Hematopoietic multipotent progenitor cell treated with erythropoietin and hydrocortisone succinate and interleukin-3 and kit ligand, for 8 days (in vitro differentiated cells): ENCODE data around the gene UNC5C.

Source experiments
- DNase-seq: peaks from one replicate; pipeline ENCODE4 v3.0.0-alpha.2; 2015

The UNC5C gene

DNA sequence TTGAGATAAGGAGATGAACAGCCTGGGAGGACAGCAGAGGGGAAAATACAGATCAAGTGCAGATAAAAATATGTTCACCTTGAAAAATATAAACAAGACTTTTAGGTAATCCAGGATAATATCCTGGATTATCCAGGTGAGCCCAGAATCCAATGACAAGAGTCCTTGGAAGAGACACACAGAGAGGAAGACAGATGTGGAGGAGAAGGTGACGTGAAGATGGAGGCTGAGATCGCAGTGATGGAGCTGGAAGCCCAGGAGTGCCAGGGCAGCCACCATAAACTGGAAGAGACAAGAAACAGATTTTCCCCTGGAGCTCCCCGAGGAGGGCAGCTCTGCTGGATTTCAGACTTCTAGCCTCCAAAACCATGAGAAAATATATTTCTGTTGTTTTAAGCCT, 230.7 kb downstream of the UNC5C start:
- no peak for DNase-seq

DNA sequence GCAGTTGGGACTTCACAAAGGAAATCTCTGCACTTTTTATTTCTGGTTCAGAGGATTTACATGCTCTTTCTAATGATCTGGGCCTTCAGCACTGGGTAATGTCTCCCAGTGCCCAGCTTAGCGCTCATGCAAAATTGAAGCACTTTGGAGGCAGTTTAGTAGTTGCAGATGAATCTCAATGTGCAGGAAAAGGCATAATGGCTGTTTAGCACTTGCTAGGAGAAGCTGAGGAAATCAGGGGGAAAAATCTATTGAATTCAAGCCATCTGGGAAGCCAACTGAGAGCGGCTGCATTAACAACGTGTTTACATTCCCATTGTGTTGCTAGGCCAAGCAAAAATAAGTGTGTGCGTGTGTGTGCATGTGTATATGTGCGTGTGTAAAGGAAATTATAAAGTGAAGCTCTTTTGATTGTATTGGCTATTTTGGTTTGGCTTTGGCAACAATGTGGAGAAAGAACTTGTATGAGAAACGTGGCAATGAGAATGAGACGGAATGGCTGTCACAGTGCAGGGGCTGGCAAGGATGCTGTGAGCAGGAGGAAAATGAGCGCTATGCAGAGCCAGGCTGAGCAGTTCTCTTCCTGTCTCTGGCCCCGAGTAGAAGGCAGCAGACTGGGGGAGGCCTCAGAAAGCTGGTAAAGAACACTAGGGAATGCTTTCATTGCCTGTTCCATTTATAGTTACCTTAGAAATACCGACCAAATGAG, 231.5 kb downstream of the UNC5C start:
- no peak for DNase-seq

DNA sequence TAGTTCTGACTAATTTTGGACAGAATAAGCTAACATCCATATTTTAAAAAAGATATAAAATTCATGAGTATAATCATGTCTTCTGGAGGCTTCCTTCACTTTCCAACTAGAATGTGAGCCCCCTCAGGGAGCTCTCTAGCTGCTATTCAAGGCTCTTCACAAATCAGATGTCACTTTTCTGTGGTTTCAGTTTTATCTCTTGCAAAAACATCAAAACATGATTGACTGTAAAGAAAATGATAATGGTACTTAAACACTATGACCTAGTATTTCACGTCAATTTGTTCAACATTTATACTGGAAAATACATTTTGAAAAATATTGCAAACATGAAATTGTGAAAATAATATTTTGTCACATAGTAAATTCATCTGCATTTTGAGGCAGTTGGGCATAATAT, 234.2 kb downstream of the UNC5C start:
- DNase-seq: no peak

DNA sequence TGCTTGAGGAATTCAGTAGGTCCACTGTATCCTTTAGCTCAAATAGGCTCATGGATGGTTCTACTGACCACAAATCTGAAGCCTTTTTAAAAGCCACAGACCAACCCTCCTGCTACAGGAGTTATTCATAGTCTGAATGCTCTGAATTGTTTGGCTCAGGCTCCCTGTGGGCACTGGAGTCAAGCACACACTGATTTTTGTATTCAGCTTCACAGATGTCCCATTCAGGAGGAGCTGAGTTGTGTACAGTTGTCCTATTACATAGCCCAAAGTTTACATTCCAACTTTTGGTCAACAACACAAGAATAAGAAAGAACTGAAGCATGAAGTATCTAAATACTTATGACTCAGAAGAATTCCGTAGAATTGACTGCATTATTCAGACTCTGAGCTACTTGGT, 243.9 kb downstream of the UNC5C start:
- no peak for DNase-seq

DNA sequence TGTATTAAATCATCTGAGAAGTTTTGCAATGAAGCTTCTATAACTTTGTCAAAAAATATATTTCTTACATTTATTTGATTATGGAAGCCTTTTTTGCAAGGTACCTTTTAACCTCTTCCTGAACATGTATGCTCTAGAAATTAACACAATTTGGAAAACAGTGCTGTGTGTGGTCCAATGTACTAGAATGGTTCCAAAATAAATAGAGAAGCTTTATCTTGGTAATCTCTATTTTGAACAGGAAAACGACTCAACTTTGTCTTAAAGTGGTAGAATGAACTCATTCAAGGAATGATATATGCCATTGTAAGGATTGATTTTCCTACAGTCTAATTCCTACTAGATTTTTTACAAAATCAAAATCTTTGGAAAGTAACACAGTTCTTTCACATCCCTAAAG, 248.5 kb downstream of the UNC5C start:
- no peak for DNase-seq

DNA sequence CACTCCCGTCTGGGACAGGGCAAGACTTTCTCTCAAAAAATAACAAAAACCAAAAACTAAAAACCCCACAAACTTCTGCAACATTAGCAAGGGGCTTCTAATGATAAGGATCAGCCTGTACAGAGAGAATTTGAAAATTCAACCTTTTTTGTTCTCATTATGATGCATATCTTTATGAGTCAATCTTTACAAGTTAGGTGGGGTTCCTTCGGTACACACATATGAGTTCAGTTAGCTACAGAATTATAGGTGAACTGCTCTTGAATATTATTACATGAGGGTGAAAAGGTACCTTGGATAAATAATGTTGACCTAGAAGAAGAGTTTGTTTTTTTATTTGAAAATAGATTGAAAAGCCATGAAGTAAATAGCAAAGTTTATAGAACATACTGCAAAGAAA, 252.7 kb downstream of the UNC5C start:
- no peak for DNase-seq

DNA sequence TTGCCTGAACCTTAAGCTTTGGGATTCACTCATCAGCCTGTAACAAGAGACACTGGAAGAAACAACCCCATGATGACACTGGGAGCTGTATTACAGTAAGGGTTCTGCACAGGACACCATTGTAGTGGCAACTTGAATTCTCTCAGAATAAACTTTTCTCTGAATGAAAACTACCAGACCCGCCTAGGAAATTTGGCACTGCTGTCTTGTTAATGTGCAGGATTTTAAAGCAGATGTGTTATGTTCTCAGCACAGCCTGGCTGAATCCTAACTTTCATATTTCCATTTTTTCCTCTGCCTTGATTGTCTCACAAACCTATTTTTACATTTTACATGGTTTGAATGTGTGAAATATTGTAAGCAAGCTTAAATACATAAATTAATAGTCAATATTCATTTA, 253.6 kb downstream of the UNC5C start:
- DNase-seq: no peak

DNA sequence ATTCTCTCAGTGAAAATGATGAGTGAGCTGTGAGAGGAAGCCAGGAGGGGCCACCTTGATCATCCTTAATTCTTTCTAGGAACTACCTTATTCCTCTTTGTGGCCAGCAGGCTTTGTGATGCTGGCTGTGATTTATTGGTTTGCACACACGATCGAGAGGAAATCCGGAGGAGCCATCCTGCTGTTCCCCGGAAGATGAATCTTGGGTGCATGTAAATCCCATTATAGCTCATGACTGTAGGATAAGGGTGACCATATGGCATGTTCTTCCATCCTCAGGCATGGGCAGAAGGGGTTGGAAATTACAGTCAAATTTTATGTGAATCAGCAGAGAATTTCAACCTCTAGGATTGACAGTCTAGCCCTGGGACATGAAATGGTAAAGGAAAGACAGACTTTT, 254.5 kb downstream of the UNC5C start:
- no peak for DNase-seq

DNA sequence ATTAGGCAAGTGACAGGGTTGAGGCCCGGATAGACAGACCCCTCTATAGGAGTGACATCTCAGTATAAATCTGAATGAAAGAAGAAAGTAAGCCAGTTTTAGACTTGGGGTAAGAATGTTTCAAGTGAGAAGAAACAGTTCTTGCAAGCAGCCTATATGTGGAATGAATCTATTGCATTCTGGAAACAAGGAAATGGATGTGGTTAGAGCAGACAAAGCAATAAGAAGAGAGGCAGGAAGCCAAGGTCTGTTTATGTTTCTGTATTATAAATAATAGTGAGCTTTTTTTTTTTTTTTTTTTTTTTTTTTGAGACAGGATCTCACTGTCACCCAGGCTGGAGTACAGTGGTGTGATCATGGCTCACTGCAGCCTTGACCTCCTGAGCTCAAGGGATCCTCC, 255.8 kb downstream of the UNC5C start:
- no peak for DNase-seq

DNA sequence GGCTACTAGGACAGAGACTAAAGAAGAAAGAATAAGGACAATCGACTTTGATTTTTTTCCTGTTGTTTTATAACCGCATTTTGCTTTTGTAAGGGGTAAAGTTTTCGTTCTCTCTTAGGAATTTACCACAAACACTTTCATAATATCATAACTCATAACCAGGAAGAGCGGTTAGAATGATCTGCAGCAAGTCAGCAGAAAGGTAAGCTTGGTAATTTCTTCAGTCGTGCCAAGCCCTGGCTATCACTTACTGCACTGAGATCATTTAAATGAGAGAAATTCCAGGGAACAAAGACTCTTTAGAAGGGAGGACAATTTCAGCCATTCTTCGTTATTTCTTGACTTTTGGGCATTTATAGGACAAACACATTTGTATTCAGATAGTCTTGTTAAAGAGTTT, 258.1 kb downstream of the UNC5C start:
- no peak for DNase-seq

DNA sequence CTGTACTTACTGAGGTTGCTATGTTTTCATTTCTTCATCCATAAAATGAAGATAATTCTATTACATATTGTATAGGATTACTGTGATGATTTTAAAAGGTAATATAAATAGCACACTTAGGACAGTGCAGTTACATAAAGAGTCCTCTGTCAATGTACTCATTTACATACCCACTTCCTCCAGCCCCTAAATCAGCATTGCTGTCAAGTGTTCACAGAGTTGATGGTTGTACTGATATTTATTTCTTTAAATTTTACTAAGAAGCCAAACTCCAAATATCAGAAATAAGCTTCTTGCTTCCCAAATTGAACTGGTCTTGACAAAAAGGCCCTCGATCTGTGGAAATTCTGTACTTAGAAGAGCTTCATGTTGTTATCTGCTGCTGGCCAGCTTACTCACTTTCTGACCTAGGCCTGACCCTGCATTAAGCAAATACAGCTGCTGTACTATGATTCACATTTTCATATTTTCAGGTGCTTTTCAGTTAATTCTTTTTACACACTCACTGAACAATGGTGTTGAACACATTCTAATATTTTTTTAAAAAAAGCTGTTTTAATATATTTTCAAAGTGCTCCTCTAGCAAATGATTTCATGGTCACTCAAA, 259.6 kb downstream of the UNC5C start:
- no peak for DNase-seq

DNA sequence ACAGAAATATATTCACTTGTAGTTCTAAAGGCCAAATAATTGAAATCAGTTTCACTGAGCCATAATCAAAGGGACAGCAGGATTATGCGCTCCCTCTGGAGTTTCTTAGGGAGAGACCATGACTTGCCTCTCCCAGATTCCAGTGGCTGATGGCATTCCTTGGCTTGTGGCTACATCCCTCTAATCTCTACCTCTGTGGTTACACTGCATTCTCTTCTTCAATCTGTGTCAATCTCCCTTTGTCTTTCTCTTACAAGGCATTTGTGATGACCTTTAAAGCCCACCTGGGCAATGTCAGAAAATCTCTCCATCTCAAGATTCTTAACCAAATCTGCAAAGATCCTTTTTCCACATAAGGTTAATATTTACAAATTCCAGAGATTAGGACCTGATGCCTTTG, 260.2 kb downstream of the UNC5C start:
- no peak for DNase-seq

DNA sequence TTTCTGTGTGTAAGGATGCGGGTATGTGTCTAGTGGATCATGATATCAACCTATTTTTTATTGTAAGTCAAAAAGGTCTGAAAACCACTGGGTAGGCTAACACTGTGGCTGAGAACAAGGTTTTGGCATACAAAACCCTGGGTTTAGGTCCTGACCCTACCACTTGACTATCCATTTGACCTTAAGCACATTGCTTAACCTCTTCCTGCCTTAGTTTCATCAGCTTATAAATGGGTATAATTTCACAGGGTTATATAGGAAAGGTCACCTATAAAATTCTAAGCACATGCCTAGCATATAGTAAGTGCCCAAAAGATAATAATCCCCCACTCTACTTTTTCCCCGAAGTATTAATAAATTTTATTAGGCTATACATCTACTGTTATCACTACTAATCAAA, 263.0 kb downstream of the UNC5C start:
- DNase-seq: no peak

DNA sequence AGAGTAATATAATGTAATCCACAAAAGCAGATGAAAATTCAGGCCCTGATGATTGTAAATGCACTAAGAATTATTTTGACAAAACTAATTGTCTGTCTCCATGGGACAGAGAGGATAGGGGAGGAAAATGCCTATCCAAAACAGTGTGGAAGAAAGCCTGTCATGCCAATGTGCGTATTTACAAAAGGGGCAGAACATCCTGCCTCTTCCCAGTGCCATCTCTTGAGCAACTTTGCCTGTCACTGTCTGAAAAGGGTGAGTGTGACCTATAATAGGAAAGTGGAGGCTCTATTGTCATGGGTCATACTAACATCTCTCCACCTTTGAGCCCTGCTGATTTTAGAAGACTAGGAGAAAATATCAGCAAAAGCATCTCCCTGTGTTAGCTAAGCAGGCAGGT, 264.1 kb downstream of the UNC5C start:
- DNase-seq: no peak

DNA sequence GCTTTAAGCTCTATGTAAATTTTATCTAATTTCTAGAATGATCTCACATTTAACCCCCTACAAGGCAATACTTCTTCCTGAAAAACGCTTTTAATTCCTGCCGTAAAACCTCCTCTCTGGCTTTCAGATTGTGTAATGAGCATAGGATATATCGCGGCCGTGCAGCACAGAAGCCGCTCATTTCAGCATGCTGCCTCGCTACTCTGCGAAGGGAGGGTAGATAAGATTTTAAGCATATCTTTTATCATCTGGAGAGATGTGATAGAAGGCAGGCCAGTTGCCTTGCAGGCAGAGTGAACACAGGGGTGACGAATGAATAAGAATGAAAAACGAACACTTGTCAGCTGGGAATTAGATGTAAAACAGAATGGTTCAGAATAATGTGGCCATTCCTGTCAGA, 265.5 kb downstream of the UNC5C start:
- DNase-seq: no peak

DNA sequence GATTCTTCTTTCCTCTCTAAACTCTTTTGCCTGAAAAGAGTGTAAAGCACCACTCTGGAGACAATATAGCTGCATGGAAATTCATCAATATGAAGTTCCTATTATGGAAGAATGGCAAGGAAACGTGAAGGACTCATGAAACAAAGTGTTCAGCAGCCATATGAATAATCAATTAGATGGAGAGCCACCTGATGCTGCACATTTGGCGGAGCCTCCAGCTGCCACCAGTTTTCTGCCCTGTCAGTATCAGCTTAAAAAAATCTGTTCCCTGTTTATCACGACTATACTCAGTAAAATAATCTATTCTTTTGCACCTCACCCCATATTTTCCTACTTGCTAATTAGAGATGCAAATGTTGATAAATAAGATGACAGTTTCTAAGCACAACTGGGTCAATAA, 276.0 kb downstream of the UNC5C start:
- no peak for DNase-seq

DNA sequence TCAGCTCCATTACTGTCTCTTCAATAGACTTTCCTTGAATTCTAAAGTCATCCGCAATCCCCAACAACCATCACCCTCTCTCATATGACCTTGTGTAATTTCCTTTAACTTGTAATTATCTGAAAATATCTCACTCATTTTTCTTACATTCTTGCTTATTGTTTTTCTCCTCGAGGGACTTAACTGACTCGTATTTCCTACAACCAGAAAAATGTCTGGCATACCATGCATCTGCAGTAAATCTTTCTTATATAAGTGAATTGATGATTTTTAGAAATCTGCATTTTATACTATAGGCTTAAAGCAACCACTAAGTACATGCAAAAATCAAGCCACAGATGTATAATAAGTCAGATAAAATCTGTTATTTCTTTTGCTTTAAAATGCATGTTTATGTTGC, 276.7 kb downstream of the UNC5C start:
- no peak for DNase-seq

DNA sequence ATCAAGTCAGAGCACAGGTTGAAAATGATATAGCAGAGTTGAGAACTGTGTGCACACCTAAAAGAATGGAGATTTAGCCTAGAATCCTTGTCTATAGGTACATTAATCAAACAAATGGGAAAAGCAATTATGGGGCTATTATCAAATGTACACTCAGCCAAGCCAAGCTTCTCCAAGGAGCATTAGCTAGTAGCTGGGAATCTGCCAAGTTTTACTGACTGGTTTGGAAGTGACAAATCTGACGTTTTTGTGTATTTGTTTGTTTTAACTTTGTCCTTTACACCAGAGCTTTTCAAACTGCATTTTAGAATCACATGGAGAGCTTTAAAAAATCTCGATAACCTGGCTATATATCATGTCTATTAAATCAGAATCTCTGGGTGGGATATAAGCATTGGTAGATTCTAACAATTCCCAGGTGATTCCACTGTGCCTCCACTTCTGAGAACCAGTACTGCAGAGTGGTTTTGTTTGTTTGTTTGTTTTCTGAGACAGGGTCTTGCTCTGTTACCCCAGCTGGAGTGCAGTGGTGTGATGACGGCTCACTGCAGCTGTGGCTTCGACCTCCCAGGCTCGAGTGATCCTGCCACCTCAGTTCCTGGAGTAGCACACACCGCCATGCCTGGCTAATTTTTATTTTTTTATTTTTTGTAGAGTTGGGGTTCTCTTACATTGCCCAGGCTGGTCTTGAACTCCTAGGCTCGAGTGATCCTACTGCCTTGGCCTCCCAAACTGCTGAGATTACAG, 279.8 kb downstream of the UNC5C start:
- DNase-seq: no peak

DNA sequence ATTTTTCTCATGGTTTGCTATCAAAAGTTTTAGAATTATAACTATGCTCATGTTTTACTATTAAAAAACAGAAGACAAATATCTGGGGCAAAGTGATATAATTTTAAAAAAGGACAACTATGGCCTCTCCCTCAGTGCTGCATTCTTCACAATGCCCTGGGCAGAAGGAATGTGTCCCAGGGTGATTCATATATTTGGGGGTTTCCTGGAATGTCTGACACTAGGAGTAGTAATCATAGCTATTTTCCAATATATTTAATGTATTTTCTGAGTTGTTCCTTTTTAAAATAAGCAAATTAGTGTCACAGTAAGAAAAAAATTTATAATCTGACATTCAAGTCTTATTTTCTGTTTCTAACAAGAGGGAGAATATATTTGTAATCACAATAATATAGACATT, 281.7 kb downstream of the UNC5C start:
- no peak for DNase-seq

DNA sequence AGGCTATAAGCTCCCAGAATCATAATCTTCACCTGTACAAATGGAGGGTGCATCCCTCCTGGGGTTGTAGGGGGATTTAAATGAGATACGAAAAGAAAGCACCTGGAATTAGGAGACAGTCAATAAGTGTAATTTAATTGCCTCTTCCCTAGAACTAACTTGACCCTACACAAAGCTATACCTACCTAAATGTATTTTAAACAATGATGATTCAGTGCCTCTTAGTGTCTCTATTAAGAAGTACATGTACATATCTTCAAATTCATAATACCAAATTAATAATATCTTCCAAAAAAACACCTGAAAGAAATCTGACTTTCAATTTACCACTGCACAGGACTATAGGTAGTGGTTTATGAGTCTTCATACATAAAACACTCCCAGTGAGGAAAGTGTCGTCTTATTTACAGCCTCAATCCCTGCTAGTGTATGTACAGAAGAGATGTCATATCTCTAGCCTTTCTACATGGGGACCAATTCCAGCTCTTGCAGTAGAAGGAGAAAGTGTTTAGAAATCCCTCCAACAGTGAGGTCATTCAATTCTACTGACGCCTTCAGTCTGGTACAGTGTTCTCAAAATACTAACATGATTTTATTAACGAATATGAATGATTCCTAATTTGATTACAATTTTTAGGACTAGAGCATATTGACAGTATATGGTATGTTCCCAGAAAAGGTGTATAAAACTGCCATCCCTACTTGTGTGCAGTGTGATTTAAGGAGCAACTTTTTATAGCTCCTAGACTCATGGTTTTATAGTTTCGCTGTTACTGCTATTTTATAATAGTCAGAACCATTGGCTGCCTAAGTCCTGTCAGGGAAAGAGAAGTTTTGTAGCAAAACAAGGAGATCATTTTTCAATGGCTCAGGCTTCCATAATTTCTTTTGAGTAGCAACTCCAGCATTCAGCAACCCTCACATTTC, 282.7 kb downstream of the UNC5C start:
- DNase-seq: no peak

DNA sequence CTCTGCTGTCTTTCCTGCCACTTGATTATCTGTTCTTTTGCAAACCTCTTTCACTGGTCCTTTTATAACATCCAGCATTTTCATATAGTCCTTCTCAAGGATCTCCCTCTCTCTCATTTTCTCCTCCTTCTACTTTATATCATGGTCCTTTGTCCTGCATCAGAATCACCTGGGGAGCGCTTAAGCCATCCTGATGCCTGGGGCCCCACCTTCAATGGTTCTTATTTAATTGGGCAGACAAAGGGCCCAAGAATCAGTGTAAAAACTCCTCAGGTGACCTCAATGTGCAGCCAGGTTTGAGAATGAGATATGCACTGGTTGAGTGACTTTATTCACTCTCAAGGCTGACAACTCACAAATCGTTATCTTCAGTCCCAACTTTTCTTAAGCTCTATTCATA, 283.9 kb downstream of the UNC5C start:
- DNase-seq: no peak

DNA sequence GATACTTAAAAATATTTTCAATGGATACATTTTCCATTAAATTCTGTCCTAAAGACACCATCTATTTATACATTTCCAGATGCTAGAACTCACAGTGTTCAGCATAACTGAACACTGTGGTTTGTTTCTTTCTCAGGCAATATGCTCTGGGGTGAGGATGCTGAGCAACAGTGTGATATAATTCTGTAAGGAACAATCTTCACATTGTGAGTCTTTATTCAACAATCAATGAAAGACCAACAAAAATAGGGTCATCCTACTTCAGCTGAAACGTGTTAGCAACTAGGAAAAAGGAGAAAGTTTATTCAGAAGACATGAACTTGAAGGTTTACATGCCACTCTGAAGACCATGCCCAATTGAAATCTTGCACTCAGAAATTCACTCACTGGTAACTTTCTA, 284.8 kb downstream of the UNC5C start:
- DNase-seq: no peak

DNA sequence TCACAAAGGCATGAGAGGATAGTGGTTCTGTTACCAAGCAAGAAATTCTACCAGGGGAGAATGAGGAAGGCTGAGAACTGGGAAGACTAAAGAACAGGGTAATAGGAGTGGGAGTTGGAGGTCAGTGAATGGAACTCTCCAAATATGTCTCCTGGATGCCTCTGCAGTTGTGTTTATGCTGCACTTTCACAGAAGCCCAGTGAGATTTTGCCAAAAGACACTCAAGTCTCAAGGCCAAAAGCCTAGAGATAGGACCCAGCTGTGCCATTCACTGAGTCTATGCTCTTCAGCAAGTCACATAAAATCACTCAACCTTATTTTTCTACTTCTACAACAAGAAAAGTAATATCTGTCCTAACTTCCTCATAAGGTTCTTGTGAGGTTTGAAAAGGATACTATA, 285.4 kb downstream of the UNC5C start:
- DNase-seq: no peak
